Endothelial cell of umbilical vein (primary cell): ENCODE data around the gene TIAM1. TPM values are rescaled to one million over a fixed set of nuclear protein-coding genes. Genes with fewer than 3 reads are reported as not detected.

Source experiments
- BruUV-seq: library from RNA; stranded (reverse); fragments of 400-500 nt; replicated peaks from 2 replicates; lab custom pipeline; 2021; lab: Mats Ljungman, UMichigan
- CTCF ChIA-PET: fragments of 300-600, 350-600 bp; sonication (Branson Sonifier 250); formaldehyde crosslinking; loops from one replicate; lab custom pipeline; 2021; ENCODE audit warnings: antibody characterized with exemption, inconsistent platforms; lab: Charles Lee
- POLR2A ChIA-PET: fragments of 300-600, 350-600 bp; sonication (Branson Sonifier 250); formaldehyde crosslinking; loops from one replicate; lab custom pipeline; 2021; ENCODE audit warnings: antibody characterized with exemption, inconsistent platforms; lab: Charles Lee
- DNase-seq: peaks from one replicate; pipeline ENCODE4 v3.0.0-alpha.2; 2011; ENCODE audit warnings: low read depth, low spot score
- FAIRE-seq: peaks from 2 replicates; lab custom pipeline; 2011; peaks lifted over from hg19 to GRCh38; lab: Jason Lieb, UNC
- H2AFZ ChIP-seq: 2 replicates; pipeline ENCODE4 v1.6.0; 2012; ENCODE audit warnings: low read depth, low read length, control low read depth, inconsistent platforms
- H3K27ac ChIP-seq: 2 replicates; pipeline ENCODE4 v1.5.1; 2011; ENCODE audit warnings: low read depth, mild to moderate bottlenecking, control low read depth, low read length, moderate library complexity; ENCODE audit not compliant: insufficient read depth
- H3K27me3 ChIP-seq, 2 experiments: 2 replicates each; pipeline versions ENCODE4 v1.6.0 to v1.6.1; 2011; ENCODE audit warnings: low read length in 2 of 2, mixed read lengths in 1 of 2; ENCODE audit not compliant: control insufficient read depth in 2 of 2, insufficient read depth in 2 of 2
- H3K36me3 ChIP-seq, 2 experiments: 2 replicates in 1 of 2; 3 replicates in 1 of 2; pipeline ENCODE4 v1.5.1; 2011; ENCODE audit warnings: low read length in 2 of 2, mild to moderate bottlenecking in 1 of 2, moderate library complexity in 1 of 2; ENCODE audit not compliant: control insufficient read depth in 2 of 2, insufficient read depth in 2 of 2; ENCODE audit errors: extremely low read depth in 1 of 2
- H3K4me1 ChIP-seq: 3 replicates; pipeline ENCODE4 v1.5.1; 2011; ENCODE audit warnings: mild to moderate bottlenecking, low read length; ENCODE audit not compliant: control insufficient read depth, insufficient read depth; ENCODE audit errors: extremely low read depth
- H3K4me2 ChIP-seq: 2 replicates; pipeline ENCODE4 v1.6.1; 2011; ENCODE audit warnings: low read length, control low read depth, mixed read lengths; ENCODE audit not compliant: insufficient read depth
- H3K4me3 ChIP-seq, 3 experiments: fragments of 200-600 bp in 1 of 3; sonication (generic), shearing (Covaris generic) in 1 of 3; replicated peaks in 1 of 3; 2 replicates each; pipeline ENCODE4 v1.5.1; 2011 to 2016; ENCODE audit warnings: control low read depth in 3 of 3, low read length in 3 of 3, mild to moderate bottlenecking in 2 of 3, inconsistent platforms in 1 of 3, low read depth in 1 of 3, moderate library complexity in 1 of 3; ENCODE audit not compliant: insufficient read depth in 1 of 3
- H3K79me2 ChIP-seq: 2 replicates; pipeline ENCODE4 v1.6.0; 2012; ENCODE audit warnings: low read length, inconsistent platforms; ENCODE audit not compliant: control insufficient read depth, insufficient read depth
- H3K9ac ChIP-seq: replicated peaks from 2 replicates; pipeline ENCODE3; 2011; ENCODE audit warnings: low read length, control low read depth; ENCODE audit not compliant: insufficient read depth; ENCODE audit errors: extremely low read depth
- H3K9me1 ChIP-seq: replicated peaks from 3 replicates; pipeline ENCODE4 v1.6.0; 2011; ENCODE audit warnings: mild to moderate bottlenecking, low read length; ENCODE audit not compliant: control insufficient read depth, insufficient read depth; ENCODE audit errors: extremely low read depth
- H3K9me3 ChIP-seq: replicated peaks from 2 replicates; pipeline ENCODE4 v1.5.1; 2012; ENCODE audit warnings: low read length, inconsistent platforms; ENCODE audit not compliant: control insufficient read depth, insufficient read depth
- H4K20me1 ChIP-seq: replicated peaks from 2 replicates; pipeline ENCODE3; 2011; ENCODE audit warnings: mild to moderate bottlenecking, low read length; ENCODE audit not compliant: control insufficient read depth, insufficient read depth; ENCODE audit errors: extremely low read depth
- EZH2 ChIP-seq: IDR thresholded peaks from 2 replicates; pipeline ENCODE4 v1.6.1; 2012; ENCODE audit warnings: borderline replicate concordance, low read depth, mild to moderate bottlenecking, moderate library complexity, low read length, inconsistent platforms; ENCODE audit not compliant: severe bottlenecking
- FOS ChIP-seq: IDR thresholded peaks from 2 replicates; pipeline ENCODE4 v1.6.1; 2011; ENCODE audit warnings: mild to moderate bottlenecking, low read length, moderate library complexity, borderline replicate concordance; ENCODE audit not compliant: insufficient read depth
- GATA2 ChIP-seq: IDR thresholded peaks from 2 replicates; pipeline ENCODE4 v1.7.0; 2011; ENCODE audit warnings: low read depth, mild to moderate bottlenecking, moderate library complexity, mixed read lengths, low read length; ENCODE audit not compliant: insufficient read length, insufficient read depth
- JUN ChIP-seq: IDR thresholded peaks from 2 replicates; pipeline ENCODE4 v1.6.1; 2011; ENCODE audit warnings: borderline replicate concordance, low read depth; ENCODE audit not compliant: insufficient read length, insufficient read depth
- MYC ChIP-seq: IDR thresholded peaks from one replicate; pipeline ENCODE4 v1.6.1; 2011; ENCODE audit warnings: mild to moderate bottlenecking, low read depth, low read length
- POLR2A ChIP-seq: IDR thresholded peaks from 2 replicates; pipeline ENCODE4 v1.6.1; 2012; ENCODE audit warnings: low read depth, mild to moderate bottlenecking, control low read depth, low read length
- POLR2AphosphoS5 ChIP-seq: IDR thresholded peaks from 2 replicates; pipeline ENCODE4 v1.6.1; 2012; ENCODE audit warnings: low read depth, mild to moderate bottlenecking, control low read depth, low read length, moderate library complexity; ENCODE audit not compliant: insufficient read depth
- dilution Hi-C: fragments of 300-500 bp; cut with MboI; formaldehyde crosslinking; loops from one replicate; pipeline ENCODE4 v1.15.0; 2019; ENCODE audit warnings: low sequenced_read_pairs; ENCODE audit not compliant: extremely low pct_ligation_motif_present
- intact Hi-C: fragments of 100-400 bp; cut with micrococcal nuclease; formaldehyde crosslinking; loops from one replicate; pipeline ENCODE4 v1.10.0; 2022
- polyA plus RNA-seq, 4 experiments: library from polyadenylated mRNA; depleted of rRNA in 3 of 4; stranded (reverse) in 3 of 4; unstranded in 1 of 4; fragments of >200 nt; gene quantifications; 2 replicates each; pipeline versions ENCODE4 v1.2.1 to v1.2.3, GENCODE V29; 2011 to 2012; ENCODE audit warnings: missing spikeins in 1 of 4
- total RNA-seq: library from RNA; stranded (reverse); gene quantifications from 2 replicates; pipeline ENCODE4 v1.2.3, GENCODE V29; 2021
- TF ChIP-seq, protein P1 (sequence below), 2 donors: IDR thresholded peaks; 1 replicate in 1 of 2; 2 replicates in 1 of 2; pipeline ENCODE4 v1.5.1; 2011; ENCODE audit warnings: low read length in 2 of 2, mild to moderate bottlenecking in 2 of 2, moderate library complexity in 2 of 2, control low read depth in 1 of 2, inconsistent platforms in 1 of 2, low read depth in 1 of 2; ENCODE audit not compliant: insufficient read depth in 1 of 2; ENCODE audit errors: extremely low read depth in 1 of 2
- TF ChIP-seq, protein P2 (sequence below): IDR thresholded peaks from 2 replicates; pipeline ENCODE4 v1.6.1; 2011; ENCODE audit not compliant: insufficient read depth, insufficient read length

Gene TIAM1
- total and polyA plus RNA-seq, 2 donors (not counting 3 experiments of a cell fraction or from before 2014, with no cell fraction given): 0.21 to 0.86 TPM

DNA sequence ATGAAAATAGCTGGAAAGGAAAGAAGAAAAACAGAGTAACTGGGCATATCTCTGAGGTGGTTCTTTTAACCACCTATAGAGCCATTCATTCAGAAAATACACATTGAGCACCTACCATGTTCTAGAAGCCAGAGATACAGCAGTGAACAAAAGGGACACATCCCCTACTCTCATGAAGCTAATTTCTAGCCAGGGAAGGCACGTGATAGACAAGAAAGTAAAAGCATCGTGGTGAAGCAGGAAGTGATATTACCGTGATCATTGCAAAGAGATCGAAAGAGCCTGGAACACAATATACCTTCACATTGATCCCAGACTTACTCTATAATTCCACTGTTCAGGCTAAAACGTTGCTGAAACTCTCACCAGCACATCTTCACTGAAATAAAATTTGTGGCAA lies 76.0 kb downstream of the TIAM1 start:
- CTCF ChIA-PET: no interaction called here
- no peak for DNase-seq
- dilution Hi-C loops (no loop called here), intact Hi-C loops (no loop called here)
- POLR2A ChIA-PET: no interaction called here
- H3K9ac ChIP-seq: no peak overlapping the region
- H2AFZ ChIP-seq: no peak overlapping the region
- no peaks in the 10 kb centered on the region for H3K79me2 ChIP-seq
- no peaks in the 10 kb centered on the region for H4K20me1 ChIP-seq
- H3K9me3 ChIP-seq: no peaks in the 10 kb centered on the region
- no peaks in the 10 kb centered on the region for H3K27me3 ChIP-seq
- H3K4me3 ChIP-seq: no peak overlapping the region
- H3K27ac ChIP-seq: no peak overlapping the region
- H3K4me1 ChIP-seq: no peaks in the 10 kb centered on the region
- TF ChIP-seq, protein P1, sequence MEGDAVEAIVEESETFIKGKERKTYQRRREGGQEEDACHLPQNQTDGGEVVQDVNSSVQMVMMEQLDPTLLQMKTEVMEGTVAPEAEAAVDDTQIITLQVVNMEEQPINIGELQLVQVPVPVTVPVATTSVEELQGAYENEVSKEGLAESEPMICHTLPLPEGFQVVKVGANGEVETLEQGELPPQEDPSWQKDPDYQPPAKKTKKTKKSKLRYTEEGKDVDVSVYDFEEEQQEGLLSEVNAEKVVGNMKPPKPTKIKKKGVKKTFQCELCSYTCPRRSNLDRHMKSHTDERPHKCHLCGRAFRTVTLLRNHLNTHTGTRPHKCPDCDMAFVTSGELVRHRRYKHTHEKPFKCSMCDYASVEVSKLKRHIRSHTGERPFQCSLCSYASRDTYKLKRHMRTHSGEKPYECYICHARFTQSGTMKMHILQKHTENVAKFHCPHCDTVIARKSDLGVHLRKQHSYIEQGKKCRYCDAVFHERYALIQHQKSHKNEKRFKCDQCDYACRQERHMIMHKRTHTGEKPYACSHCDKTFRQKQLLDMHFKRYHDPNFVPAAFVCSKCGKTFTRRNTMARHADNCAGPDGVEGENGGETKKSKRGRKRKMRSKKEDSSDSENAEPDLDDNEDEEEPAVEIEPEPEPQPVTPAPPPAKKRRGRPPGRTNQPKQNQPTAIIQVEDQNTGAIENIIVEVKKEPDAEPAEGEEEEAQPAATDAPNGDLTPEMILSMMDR (IDR thresholded peaks at IDR 0.05; ENCODE audit: extremely low read depth in 1 of 2, insufficient read depth in 1 of 2, low read depth in 1 of 2, low read length in 2 of 2): no peak
- no peak for TF ChIP-seq POLR2AphosphoS5
- no peak for TF ChIP-seq GATA2
- no peak for TF ChIP-seq POLR2A
- no peak for TF ChIP-seq FOS
- TF ChIP-seq JUN: no peak
- TF ChIP-seq, protein P2, sequence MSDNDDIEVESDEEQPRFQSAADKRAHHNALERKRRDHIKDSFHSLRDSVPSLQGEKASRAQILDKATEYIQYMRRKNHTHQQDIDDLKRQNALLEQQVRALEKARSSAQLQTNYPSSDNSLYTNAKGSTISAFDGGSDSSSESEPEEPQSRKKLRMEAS: no peak
- no peak for TF ChIP-seq EZH2
- TF ChIP-seq MYC: no peak
- no peaks in the 10 kb centered on the region for H3K36me3 ChIP-seq
- no peak overlapping the region for H3K4me2 ChIP-seq
- H3K9me1 ChIP-seq: no peaks in the 10 kb centered on the region
- BruUV-seq: no TSS peak
- no peak for FAIRE-seq
